Activated T-cell treated with anti-CD3 and anti-CD28 coated beads, Interleukin-2, amount 50 U/mL, for 24 hours (primary cell): ENCODE measurements around the gene PNLIPRP2.

Experiments
- DNase-seq: peaks from one replicate; pipeline ENCODE4 v3.0.0-alpha.2; 2020
- H3K27ac Mint-ChIP-seq: 2 replicates; pipeline ENCODE4 v1.8.0; 2020; ENCODE audit warnings: mild to moderate bottlenecking, mixed read lengths
- H3K27me3 Mint-ChIP-seq: 2 replicates; pipeline ENCODE4 v1.8.0; 2020; ENCODE audit warnings: mixed read lengths
- H3K36me3 Mint-ChIP-seq: 2 replicates; pipeline ENCODE4 v1.8.0; 2020; ENCODE audit warnings: low read depth, mixed read lengths
- H3K4me1 Mint-ChIP-seq: 2 replicates; pipeline ENCODE4 v1.8.0; 2020; ENCODE audit warnings: low read depth, mixed read lengths
- H3K4me3 Mint-ChIP-seq: 2 replicates; pipeline ENCODE4 v1.8.0; 2020; ENCODE audit warnings: mild to moderate bottlenecking, moderate library complexity, mixed read lengths
- H3K9me3 Mint-ChIP-seq: 2 replicates; pipeline ENCODE4 v1.8.0; 2020; ENCODE audit warnings: mixed read lengths

The PNLIPRP2 gene

DNA sequence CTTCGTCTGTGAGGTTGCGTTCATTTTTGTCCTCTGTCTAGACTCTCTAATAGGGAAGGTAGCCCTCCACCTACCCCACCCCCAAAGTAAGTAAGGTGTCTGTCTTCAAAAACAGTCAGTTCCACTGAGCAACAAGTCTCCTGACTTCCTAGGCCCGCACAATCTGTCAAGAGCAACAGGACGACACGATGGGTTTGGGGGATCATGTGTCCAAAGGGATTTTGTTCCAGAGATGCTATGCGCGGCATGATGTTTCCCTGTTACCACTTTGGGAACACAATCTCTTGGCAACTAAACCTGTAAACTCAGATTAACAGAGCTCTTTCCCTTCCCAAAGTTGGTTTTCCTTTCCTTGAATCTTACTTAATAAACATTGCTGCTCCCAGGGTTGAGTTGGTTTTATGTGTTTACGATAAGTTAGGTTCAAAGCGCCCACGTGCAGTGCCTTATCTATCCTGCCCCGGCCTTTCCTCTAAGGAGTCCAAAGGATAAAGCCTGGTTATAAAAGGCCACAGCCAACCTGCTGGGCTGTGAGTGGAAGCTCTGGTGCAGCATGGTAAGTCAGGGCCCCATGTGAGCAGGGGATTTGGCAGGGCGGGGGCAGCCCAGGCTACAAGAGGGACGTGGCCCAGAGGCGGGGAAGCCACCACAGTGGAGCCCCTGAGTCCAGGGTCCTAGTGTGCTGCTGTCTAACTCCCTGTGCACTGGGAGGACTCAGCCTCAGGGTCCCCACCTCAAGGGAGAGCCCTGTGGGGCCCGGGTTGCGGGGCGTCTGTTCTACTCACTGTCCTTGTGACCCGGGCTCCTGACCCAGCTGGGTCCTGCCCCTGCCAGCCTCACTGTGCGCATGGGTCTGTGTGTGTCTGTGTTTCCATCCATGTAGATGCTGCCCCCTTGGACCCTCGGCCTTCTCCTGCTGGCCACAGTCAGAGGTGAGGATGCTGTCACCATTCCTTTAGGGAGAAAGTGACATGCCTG, at the start of gene PNLIPRP2:
Gene PNLIPRP2 (plus strand): TSS at position 531 of the 978 bp plus-strand sequence.
- Mint-ChIP-seq H3K4me3 (no peak within 1 kb of the TSS), H3K4me1 (no peaks in the 10 kb centered on the region), H3K36me3 (no peaks in the 10 kb centered on the region), H3K9me3 (no peaks in the 10 kb centered on the region), H3K27ac (no peak within 1 kb of the TSS), H3K27me3 (peaks cover 20% of the 10 kb centered on the region)
- DNase-seq = no peak

DNA sequence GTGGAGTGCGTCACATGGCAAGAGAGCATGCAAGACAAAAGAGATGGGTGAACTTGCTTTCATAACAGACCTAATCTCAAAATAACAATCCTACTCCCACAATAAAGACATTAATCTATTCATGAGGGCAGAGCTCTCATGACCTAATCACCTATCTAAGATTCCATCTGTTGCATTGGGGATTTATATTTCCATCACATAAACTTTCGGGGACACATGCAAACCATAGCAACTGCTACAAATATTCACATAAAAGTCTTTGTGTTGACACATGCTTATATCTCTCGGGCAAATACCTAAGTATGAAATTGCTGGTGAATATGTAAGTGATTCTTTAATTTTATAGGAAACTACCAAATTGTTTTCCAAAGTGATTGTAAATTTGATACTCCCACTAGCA, 46.0 kb upstream of the PNLIPRP2 start:
- no peak for DNase-seq
- Mint-ChIP-seq H3K4me3 (no peak overlapping the region), H3K36me3 (no peaks in the 10 kb centered on the region), H3K27ac (no peak overlapping the region), H3K9me3 (no peaks in the 10 kb centered on the region), H3K27me3 (peaks cover 7% of the 10 kb centered on the region), H3K4me1 (no peaks in the 10 kb centered on the region)

DNA sequence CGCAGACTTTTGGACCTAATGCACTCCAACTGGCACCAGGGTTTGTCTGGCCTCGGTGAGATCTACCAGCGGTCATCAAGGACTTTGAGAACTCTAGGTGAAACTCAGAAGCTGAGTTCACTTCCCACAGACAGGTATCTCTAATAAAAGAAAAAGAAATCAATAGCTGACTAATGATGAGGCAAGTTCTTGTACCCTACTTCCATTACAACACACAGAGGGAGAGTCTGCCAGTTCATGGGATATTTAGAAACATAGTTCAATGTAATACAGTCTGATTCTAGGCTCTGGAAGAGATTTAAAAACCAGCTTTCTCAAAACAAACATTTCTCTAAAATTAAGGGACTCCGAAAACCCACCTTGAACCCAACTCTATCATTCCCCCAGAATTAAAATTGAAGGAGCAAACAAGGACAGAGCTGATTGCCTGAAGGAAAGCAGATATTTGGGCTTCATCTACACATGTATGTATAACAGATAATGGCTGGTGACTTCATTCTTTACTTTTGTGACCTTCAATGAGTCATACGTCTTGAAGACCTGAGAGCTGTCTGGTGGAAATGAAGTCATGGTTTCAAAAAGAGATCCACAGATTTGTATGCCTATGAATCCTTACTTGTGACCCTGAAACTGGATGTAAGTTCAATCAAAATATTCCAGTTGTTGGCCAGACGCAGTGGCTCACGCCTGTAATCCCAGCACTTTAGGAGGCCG, 32.7 kb upstream of the PNLIPRP2 start:
- DNase-seq = no peak
- Mint-ChIP-seq H3K27me3 (no peaks in the 10 kb centered on the region), H3K4me3 (no peak overlapping the region), H3K27ac (no peak overlapping the region), H3K9me3 (no peaks in the 10 kb centered on the region), H3K4me1 (no peaks in the 10 kb centered on the region), H3K36me3 (no peaks in the 10 kb centered on the region)

DNA sequence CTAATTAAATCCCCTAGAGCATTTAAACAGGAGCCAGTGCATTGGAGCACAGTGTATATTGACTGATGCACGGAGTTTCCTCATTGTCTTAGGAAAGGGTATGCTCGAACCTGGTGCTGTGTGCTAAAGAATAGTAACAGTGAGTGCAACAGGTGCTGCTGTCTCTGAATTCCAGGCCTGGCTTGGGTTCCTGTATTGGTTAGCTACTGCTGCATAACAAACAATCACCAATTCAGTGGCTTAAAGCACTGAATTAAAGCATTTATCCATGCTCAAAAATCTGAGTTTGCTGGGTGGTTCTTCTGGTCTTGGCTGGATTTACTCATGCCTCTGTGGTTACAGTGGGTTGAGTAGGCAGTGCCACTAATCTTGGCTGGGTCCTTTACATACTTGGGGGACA, 31.8 kb upstream of the PNLIPRP2 start:
- no peak for DNase-seq
- Mint-ChIP-seq H3K9me3 (no peaks in the 10 kb centered on the region), H3K27me3 (peaks cover 4% of the 10 kb centered on the region), H3K36me3 (no peaks in the 10 kb centered on the region), H3K4me1 (no peaks in the 10 kb centered on the region), H3K4me3 (no peak overlapping the region), H3K27ac (no peak overlapping the region)

DNA sequence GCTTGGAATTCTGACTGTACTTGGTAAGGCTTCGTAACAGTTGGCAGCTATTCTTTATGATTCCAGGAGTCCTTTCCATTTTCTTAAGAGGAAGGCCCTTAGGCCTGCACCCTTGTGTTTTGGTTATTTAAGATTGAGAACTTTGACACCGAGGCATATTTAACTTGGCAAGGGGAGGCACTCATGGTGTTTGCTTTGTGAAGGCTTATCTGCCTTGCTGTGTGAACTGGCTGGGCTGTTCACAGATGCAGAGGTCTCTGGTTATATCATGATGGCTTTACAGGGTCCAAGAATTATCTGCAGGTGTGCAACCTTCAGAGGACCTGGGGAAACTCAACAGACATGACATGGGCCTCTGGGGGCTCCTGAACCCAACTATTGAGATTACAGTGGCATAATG, 30.8 kb upstream of the PNLIPRP2 start:
- H3K27ac Mint-ChIP-seq = no peak overlapping the region
- no peak for DNase-seq
- H3K9me3 Mint-ChIP-seq = no peaks in the 10 kb centered on the region
- H3K36me3 Mint-ChIP-seq = no peaks in the 10 kb centered on the region
- no peak overlapping the region for H3K4me3 Mint-ChIP-seq
- peaks cover 4% of the 10 kb centered on the region for H3K27me3 Mint-ChIP-seq
- no peaks in the 10 kb centered on the region for H3K4me1 Mint-ChIP-seq

DNA sequence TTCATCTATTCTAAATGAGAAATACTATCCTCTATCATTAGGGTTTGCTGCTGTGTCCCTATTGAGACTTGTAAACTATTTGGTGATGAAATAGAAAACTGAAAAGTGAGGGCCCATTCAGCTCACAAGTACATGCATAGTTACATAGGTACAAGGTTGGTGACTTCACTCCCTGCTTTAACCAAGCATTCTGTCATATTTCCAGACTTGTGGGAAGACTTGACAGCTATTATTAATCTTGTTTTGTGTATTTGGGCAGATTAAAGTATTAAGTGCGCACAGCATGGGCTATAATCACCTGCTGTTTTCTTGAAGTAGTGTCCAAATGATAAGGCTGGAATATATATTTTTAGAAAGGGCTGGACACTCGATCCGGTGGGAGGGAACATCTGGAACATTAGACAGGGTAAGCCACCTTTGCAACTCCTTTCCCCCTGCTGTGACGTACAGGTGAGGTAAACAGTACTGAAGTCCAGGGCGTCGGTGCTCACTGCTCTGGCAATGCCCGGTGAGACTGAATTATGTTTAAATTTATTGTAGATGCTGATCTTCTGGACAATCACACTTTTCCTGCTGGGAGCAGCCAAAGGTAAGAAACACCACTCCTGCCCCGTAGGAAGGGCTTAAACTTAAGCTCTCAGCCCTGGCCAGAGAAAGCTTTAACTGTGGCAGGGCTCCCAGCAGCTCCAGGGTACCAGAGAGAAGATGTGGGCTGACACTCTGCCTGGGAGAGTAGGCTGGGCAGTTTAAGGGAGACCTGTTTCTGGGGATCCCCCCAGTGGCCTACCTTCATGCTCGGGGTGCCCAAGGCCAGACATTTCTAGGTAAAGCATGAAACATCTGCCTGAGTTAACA, 29.9 kb upstream of the PNLIPRP2 start, which contains the start of gene PNLIPRP1:
Gene PNLIPRP1 (plus strand): TSS at position 370 of the 855 bp plus-strand sequence. CDS start 171 bp downstream, at position 541.
- Mint-ChIP-seq H3K36me3 (no peaks in the 10 kb centered on the region), H3K9me3 (no peaks in the 10 kb centered on the region), H3K27ac (no peak within 1 kb of the TSS), H3K4me3 (no peak within 1 kb of the TSS), H3K4me1 (no peaks in the 10 kb centered on the region), H3K27me3 (peaks cover 4% of the 10 kb centered on the region)
- DNase-seq = no peak

DNA sequence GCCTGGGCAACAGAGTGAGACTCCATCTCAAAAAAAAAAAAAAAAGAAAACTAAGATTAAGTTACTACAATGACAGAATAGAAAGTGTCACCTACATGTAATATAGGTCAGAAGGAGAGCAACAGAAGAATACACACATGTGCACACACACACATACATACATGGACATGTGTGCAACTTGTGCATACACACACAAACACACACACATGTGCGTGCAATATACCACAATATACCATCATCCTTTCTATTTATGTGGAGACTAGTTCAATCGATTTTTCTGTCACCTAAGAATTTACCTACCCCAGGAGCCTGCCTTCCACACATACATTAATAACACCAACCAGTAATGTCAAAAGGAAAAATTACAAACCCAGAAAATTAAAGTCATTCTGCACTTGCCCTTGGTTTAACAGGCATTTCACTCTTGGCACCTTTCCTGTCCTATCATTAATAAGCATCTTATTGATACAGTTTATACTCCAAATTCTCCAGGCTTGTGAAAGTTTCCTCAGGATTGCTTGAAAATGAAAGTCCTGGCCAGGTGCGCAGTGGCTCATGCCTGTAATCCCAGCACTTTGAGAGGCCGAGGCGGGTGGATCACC, 27.5 kb upstream of the PNLIPRP2 start:
- Mint-ChIP-seq H3K27ac (no peak overlapping the region), H3K4me1 (no peaks in the 10 kb centered on the region), H3K9me3 (no peaks in the 10 kb centered on the region), H3K4me3 (no peak overlapping the region), H3K36me3 (no peaks in the 10 kb centered on the region), H3K27me3 (peaks cover 4% of the 10 kb centered on the region)
- DNase-seq = no peak

DNA sequence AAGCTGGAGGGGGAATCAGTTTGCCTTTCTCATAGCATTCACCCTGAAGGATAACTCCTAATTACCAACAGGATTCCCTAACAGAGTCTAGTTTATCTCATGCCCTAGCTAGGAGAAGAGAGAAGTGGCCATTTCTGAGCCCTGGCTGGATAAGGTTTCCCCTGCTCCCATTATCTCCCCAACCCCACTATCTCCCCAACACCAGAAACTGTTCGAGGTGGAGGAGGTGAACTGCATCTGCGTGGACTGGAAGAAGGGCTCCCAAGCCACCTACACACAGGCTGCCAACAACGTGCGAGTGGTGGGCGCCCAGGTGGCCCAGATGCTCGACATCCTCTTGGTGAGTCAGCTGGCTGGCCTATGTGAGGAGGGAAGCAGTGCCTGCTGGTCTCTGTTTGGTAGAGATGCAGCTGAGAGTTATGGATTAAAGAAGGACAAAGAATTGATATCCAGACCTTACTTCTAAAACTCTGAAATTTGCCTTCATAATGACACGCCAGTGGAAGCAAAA, 26.2 kb upstream of the PNLIPRP2 start:
- Mint-ChIP-seq H3K4me1 (no peaks in the 10 kb centered on the region), H3K27ac (no peak overlapping the region), H3K9me3 (no peaks in the 10 kb centered on the region), H3K4me3 (no peak overlapping the region), H3K36me3 (no peaks in the 10 kb centered on the region), H3K27me3 (peaks cover 4% of the 10 kb centered on the region)
- no peak for DNase-seq

DNA sequence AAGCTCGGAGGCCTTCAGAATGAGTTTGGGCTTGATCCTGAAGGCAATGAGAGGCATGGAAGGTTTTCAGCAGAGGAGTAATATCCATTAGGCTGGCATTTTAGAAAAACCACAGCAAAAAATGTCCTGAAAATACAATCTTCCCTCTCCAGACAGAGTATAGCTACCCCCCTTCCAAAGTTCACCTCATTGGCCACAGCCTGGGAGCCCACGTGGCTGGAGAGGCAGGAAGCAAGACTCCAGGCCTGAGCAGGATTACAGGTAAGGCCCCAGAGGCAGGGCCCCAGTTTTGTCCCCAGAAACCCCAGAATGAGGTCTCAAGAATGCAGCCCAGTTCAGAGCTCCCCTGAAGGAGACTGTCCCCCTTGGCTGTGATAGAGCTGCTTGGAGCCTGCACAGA, 24.7 kb upstream of the PNLIPRP2 start:
- Mint-ChIP-seq H3K9me3 (no peaks in the 10 kb centered on the region), H3K4me3 (no peak overlapping the region), H3K27ac (no peak overlapping the region), H3K4me1 (no peaks in the 10 kb centered on the region), H3K36me3 (no peaks in the 10 kb centered on the region), H3K27me3 (peaks cover 4% of the 10 kb centered on the region)
- no peak for DNase-seq

DNA sequence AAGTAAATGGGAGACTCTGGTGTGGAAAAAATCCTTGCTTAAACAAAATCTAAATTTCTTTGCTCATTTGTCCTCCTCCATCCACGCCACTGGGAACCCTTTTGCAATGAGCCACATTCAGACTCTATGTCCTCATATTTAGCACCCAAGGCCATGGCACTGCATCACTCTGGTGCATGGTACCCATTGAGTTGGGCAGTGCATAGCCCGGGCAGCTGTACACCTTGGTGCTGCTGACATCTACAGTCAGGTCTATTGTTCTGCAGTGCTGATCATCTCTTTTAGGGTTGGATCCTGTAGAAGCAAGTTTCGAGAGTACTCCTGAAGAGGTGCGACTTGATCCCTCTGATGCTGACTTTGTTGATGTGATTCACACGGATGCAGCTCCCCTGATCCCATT, 23.2 kb upstream of the PNLIPRP2 start:
- Mint-ChIP-seq H3K4me1 (no peaks in the 10 kb centered on the region), H3K36me3 (no peaks in the 10 kb centered on the region), H3K4me3 (no peak overlapping the region), H3K27me3 (peaks cover 4% of the 10 kb centered on the region), H3K27ac (no peak overlapping the region), H3K9me3 (no peaks in the 10 kb centered on the region)
- no peak for DNase-seq

DNA sequence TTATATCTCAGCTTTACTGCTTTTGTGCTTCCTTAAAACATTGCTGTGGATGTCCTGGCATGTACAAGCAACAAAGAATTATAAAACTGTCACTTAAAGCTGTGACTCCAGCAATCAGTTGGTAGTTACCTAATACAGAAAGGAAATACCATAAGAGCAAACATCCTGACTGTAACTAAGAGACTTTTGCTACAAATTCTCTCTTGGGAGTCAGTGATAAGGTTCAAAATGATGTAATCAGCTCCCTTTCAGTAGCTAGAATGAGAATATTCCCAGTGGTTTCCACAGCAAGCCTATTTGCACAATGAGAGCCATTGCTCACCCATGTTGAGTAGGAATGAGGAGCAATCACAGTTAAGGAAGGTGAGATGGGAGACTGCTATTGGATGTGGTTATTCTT, 22.4 kb upstream of the PNLIPRP2 start:
- Mint-ChIP-seq H3K36me3 (no peaks in the 10 kb centered on the region), H3K4me1 (no peaks in the 10 kb centered on the region), H3K4me3 (no peak overlapping the region), H3K27ac (no peak overlapping the region), H3K27me3 (peaks cover 2% of the 10 kb centered on the region), H3K9me3 (no peaks in the 10 kb centered on the region)
- DNase-seq = no peak

DNA sequence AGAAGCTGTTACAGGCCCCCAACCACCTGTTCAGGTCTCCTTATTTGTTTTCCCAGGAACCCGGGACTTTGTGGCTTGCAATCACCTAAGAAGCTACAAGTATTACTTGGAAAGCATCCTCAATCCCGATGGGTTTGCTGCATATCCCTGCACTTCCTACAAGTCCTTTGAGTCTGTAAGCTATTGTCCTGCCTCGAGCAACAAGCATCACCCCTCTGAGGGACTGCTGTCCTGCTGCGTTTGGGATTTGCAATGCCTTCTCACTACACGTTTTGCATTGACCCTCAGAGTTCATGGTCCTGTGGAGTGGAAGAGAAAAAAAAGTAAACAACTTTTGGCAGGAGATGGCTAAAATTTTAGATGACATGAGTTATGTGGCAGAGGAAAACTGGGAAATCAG, 20.8 kb upstream of the PNLIPRP2 start:
- Mint-ChIP-seq H3K4me1 (no peaks in the 10 kb centered on the region), H3K27me3 (no peaks in the 10 kb centered on the region), H3K9me3 (no peaks in the 10 kb centered on the region), H3K4me3 (no peak overlapping the region), H3K36me3 (no peaks in the 10 kb centered on the region), H3K27ac (no peak overlapping the region)
- no peak for DNase-seq

DNA sequence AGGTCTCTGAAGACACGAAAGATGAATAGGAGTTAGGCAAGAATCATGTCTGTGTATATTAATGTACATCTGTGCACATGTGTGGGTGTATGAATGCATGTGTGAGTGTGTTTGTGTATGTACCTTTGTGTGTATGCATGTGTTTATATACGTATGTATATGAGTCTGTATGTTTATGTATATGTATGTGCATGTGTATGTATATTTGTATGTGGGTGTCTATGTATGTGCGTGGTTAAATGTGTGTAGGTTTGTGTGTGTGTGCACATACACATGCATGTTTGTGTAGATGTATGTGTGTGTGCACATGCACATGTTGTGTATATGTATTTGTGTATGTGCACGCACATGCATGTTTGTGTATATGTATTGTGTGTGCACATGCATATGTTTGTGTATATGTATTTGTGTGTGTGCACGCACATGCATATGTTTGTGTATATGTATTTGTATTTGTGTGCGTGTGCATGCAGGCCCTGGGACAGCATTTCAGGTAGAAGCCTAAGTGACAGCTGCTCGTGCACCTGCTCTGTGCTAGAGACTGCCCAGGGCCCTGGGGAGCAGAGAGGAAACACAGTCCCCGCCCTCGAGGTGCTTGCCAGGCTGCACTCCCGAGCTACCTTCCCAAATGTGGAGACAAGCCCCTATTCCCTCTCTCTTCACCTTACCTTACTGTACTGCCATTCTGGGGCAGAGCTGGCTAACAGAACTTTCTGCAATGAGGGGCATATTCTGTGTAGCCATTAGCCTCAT, 17.9 kb upstream of the PNLIPRP2 start:
- Mint-ChIP-seq H3K36me3 (no peaks in the 10 kb centered on the region), H3K4me3 (no peak overlapping the region), H3K4me1 (no peaks in the 10 kb centered on the region), H3K27me3 (peaks cover 9% of the 10 kb centered on the region), H3K9me3 (no peaks in the 10 kb centered on the region), H3K27ac (no peak overlapping the region)
- no peak for DNase-seq
